Stimulated activated CD4-positive, alpha-beta T cell treated with anti-CD3 and anti-CD28 coated beads, Interleukin-2, amount 100 ng/mL, for 24 hours (primary cell): Measurements from ENCODE around the gene ACVRL1.
"Not testable (repeated sequence)": the region's sequence is repeated elsewhere in the genome, so short reads cannot be mapped to it uniquely, and the experiment has no call there.

ENCODE experiments used
- DNase-seq, 2 donors: peaks; one replicate each; pipeline ENCODE4 v3.0.0-alpha.2; 2020

The ACVRL1 gene

DNA sequence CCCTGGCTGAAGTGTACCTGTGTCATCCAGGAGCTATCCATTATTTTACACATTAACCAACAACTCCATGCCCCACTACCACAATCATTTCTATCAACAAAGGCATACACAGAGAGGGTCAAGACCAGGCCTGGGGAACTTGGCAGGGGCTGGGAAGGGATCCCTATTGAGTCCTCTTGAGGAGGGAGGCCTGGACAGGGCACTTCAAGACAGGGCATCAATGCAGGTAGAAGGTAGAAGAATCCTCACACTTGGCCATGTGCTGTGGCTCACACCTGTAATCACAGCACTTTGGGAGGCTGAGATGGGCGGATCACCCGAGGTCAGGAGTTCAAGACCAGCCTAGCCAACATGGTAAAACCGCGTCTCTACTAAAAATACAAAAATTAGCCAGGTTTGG is 32.8 kb upstream of the ACVRL1 start:
- no peak for DNase-seq

- DNase-seq, result no peak
These were observed 28.2 kb upstream of the ACVRL1 start for GRCh38 chr12:51879102-51879501.

GRCh38 chr12:51883295-51883694 is 24.0 kb upstream of the ACVRL1 start:
- no peak for DNase-seq

DNA sequence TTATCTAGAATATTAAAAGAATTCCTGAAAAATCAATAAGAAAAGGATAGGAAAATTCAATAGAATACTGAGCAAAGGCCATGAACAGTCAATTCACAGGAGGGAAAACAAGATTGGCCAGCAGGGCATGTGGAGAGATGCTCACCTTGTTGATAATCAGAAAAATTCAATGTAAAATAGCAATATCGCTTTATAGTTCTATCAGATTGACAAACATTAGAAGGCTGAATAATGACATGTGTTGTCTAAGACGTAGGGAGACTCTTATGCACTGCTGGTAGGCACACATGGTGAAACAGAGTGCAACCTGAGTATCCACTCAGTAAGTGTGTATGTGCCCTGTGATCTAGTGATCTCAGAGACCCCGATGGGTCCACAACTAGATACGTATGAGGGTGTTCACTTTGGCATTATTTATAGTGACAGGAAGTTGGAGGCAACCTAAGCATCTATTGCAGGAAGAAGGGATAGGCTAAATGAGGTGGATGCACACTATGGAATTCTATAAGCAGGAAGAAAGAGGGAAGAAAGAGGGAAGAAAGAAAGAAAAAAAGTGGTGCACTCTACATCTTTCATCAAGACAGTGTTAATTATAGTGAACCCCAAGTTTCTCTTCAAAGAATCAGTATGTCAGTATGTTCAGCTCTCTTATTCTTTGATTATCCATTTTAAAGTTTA is 23.2 kb upstream of the ACVRL1 start:
- no peak for DNase-seq

DNA sequence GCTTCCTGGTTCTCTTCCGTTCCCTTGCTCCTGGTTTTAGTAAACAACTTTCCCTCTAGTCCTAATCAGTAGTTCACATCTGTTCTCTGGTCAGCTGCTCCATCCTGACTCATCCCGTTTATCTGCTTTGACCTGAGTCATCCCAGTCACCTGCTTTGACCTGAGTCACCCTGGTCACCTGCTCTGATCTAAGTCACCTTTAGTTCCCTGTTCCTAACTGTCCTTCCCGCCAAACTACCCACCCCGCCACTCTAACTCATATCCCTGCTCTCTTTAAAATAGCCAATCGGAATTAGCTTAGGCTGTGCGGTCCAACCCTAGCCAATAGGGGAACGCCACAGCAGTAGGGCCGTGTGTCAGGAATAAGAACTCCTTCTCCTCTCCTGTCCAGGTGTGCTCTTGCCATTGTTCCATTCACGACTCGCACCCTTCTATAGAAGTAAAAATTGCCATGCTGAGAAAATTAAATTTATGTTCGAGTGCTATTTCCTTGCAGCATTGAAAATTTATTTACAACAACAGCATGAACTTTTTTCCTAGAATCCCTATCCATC is 22.6 kb upstream of the ACVRL1 start:
- DNase-seq, result no peak

DNA sequence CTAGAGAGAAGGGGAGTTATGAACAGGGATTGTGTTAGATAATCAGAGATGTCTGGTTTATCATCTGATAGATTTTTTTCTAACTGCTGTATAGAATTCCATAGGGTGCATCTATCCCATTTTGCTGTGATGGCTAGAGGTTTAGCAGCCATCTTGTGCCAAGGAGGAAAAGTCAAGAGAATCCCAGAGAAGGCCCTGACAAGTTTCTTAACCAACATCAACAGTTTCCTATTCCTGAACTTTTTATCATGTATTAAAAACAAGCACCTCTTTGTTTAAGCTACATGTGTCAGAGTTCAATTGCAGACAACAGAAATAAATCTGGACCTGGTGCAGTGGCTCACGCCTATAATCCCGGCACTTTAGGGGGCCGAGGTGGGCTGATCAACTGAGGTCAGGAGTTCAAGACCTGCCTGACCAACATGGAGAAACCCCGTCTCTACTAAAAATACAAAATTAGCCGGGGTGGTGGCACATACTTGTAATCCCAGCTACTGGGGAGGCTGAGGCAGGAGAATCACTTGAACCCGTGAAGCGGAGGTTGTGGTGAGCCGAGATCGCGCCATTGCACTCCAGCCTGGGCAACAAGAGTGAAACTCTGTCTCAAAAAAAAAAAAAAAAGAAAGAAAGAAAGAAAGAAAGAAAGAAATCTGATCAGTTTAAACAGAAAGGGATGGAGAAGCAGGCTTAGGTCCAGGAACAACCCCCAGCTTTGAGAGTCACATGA is 21.8 kb upstream of the ACVRL1 start:
- DNase-seq, result not testable (repeated sequence)

- peak in 1 of 2 donors; percentile 24 for DNase-seq
These were observed 21.1 kb upstream of the ACVRL1 start for GRCh38 chr12:51886021-51886710.

DNA sequence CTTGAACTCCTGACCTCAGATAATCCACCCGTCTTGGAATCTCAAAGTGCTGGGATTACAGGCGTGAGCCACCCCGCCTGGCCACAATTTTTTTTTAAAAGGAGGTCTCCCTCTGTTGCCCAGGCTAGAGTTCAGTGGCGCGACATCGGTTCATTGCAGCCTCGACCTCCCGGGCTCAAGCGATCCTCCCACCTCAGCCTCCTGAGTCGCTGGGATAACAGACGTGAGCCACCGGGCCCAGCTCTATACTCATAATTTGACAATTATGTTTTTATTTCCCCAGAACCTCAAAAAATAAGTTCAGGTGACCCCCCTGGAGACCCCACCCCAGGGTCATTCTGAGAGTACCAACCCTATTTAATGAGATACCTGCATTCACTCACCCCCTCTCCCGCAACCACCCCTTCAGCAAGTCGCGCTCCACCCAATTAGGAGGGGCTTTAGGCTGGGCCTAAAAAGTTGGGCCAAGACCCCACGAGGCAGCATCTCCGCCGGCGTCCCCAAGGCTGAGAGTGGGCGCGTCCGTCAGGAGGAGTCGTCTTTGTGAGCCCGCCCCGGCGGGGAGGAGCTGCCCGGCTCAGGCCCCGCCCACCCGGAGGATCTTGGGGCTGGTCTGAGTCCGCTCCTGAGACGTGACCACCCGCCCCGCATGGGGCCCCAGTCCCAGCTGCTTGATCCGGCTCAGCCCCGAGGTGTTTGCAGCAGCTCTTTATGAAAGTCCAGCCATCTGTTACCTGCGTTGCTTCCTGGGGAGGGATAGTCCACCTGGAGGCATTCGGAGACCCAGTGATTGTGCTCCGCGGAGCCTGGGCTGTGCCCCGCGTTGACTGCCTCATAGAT is 19.6 kb upstream of the ACVRL1 start, which contains the start of gene ANKRD33:
Gene ANKRD33 (plus strand): TSS at position 628 of the 840 bp plus-strand sequence. CDS start 84 bp downstream, at position 712.
- DNase-seq, result peak in 1 of 2 donors; percentile 24

- no peak for DNase-seq
These were observed 18.7 kb upstream of the ACVRL1 start for GRCh38 chr12:51888316-51889215.

GRCh38 chr12:51889216-51890132 is 17.8 kb upstream of the ACVRL1 start:
- no peak for DNase-seq

- no peak for DNase-seq
These were observed 17.2 kb upstream of the ACVRL1 start for GRCh38 chr12:51890133-51890464.

- DNase-seq, result no peak
These were observed 16.7 kb upstream of the ACVRL1 start for GRCh38 chr12:51890511-51891171.

- DNase-seq, result no peak
These were observed 15.5 kb upstream of the ACVRL1 start for GRCh38 chr12:51891843-51892242.

DNA sequence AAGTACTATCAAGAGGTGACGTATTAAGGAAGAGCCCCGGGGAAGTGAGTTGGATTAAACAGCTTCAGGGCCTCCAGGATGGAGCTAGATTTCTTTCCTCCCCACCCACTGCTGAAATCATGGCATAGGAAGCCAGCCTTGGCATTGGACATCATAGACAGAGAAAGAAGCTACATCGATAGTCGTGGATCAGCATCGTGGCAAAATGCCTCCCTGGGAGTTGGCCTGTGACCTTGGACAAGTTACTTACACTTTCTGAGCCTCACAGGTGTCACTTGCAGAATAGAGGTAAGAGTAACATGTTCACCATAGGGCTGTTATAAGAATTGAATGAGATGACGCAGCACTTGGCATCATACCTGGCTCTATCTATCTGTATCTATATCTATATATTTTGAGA is 13.5 kb upstream of the ACVRL1 start:
- no peak for DNase-seq

DNA sequence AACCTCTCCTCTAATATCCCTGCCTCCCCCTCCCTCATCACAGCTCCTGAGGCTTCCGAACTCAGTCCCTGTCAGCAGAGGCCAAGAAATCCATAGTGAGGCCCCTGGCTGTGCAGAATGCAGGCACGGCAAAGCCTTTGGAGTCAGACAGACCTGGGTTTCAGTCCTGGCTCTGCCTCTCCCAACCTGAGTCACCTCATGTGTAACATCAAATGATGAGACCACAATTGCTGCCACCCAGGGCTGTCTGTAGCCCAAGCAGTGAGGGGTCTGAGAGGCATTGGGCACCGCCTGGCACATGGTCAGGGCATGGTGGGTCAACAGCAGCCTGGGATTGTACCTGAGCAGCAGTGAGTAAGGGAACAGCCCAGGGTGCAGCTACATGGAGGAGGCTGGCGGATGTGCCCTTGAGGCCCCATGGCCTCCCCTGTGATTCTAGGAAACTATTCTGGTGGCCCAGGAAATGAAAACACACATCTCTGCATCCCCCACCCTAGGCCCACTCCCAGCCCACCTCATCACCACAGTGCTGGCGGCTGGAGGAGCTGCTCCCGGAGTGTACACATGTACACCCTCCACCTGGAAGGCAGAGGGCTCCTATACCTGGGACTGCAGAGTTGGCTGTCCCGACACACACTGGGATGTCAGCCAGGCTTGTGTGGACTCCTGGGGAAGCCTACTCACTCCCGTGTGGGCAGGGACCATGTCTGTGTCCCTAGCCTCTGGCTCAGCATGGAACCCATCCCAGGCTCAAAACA is 11.7 kb upstream of the ACVRL1 start:
- no peak for DNase-seq

GRCh38 chr12:51896236-51896635 is 11.1 kb upstream of the ACVRL1 start:
- DNase-seq, result no peak

- DNase-seq, result no peak
These were observed 10.1 kb upstream of the ACVRL1 start for GRCh38 chr12:51897181-51897580.

- DNase-seq, result no peak
These were observed 8.8 kb upstream of the ACVRL1 start for GRCh38 chr12:51898506-51898905.

DNA sequence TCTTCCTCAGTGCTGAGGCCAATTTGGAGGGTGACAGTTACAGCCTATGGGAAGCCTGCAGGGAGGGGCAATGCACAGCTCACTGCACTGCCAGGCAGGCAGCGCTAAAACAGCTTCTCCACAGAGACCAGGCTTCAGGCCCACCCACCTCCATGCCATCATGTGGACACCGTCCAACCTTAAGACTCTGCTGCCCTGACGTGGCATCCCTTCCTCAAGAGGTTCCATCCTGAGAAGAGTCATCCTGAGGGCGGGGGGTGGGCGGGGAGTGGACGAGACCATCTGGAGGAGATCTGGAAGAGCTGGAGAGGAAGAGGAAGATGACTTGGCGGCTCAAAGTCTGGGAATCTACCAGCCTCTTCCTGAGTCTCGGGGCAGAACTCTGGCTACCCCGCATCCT is 8.4 kb upstream of the ACVRL1 start:
- no peak for DNase-seq
